Measurements from ENCODE around the gene ARRB1. TPM values are rescaled to one million over a fixed set of nuclear protein-coding genes. Genes with fewer than 3 reads are reported as not detected.

Gene ARRB1
- polyA plus RNA-seq, 2 of the 4 experiments (the other 2 are of a cell fraction) = 6.8 to 14.3 TPM

DNA sequence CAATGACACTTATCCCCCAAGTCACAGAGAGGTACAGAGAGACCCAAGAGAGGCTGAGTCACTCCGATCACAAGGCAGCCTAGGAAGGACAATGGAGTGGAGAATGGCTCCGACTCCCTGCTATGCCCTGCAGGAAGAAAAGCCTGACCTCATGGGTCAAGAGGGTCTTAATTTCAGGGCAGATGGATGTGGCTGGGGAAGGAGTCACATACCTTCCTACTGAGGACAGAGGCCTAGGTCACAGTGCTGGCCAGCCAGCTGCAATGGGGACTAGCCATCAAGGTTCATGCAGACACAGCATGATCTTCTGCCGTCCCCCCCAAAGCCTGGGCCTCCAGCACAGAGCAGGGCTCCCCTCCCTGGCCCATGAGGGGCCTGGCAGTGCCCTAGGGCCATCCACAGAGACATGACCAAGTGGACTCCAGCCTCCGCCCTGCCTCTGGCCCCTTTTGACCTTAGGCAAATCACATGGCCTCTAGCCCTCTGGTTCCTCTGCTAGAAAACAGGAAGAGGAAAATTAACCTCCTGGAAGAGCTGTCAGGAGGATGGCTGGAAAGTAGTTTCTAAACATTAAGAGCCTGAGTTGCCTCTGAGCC, 1.8 kb downstream of the ARRB1 start:
- FAIRE-seq = no peak
- TF ChIP-seq FOSL2 (IDR thresholded peaks at IDR 0.05) (no peak), FOSL2 (CRISPR knock-in tag; IDR thresholded peaks at IDR 0.05) (no peak), HDAC2 (IDR thresholded peaks at IDR 0.05) (no peak), ZFP36 (IDR thresholded peaks at IDR 0.05; ENCODE audit: borderline replicate concordance, partially characterized antibody) (no peak), NPAS2 (CRISPR knock-in tag; IDR thresholded peaks at IDR 0.05; ENCODE audit: borderline replicate concordance) (no peak), EHF (CRISPR knock-in tag; IDR thresholded peaks at IDR 0.05) (no peak), PHF8 (IDR thresholded peaks at IDR 0.05; ENCODE audit: borderline replicate concordance, low read depth) (no peak), POLR2AphosphoS2 (conservative IDR thresholded peaks at IDR 0.05; ENCODE audit: low read length) (no peak), EP300 (IDR thresholded peaks at IDR 0.05) (no peak), BHLHE40 (IDR thresholded peaks at IDR 0.05; ENCODE audit: low read depth, low read length) (no peak), KDM1A (IDR thresholded peaks at IDR 0.05; ENCODE audit: low read depth) (no peak), USF2 (IDR thresholded peaks at IDR 0.05) (no peak), JUN (IDR thresholded peaks at IDR 0.05) (no peak), TP53 (CRISPR knock-in tag; IDR thresholded peaks at IDR 0.05) (no peak), CHD2 (IDR thresholded peaks at IDR 0.05; ENCODE audit: low read length, partially characterized antibody) (no peak), RFX5 (IDR thresholded peaks at IDR 0.05) (no peak)
- TF ChIP-seq, protein P1, sequence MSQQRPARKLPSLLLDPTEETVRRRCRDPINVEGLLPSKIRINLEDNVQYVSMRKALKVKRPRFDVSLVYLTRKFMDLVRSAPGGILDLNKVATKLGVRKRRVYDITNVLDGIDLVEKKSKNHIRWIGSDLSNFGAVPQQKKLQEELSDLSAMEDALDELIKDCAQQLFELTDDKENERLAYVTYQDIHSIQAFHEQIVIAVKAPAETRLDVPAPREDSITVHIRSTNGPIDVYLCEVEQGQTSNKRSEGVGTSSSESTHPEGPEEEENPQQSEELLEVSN (IDR thresholded peaks at IDR 0.05; ENCODE audit: borderline replicate concordance, low read depth) = no peak
- TF ChIP-seq, protein P2, sequence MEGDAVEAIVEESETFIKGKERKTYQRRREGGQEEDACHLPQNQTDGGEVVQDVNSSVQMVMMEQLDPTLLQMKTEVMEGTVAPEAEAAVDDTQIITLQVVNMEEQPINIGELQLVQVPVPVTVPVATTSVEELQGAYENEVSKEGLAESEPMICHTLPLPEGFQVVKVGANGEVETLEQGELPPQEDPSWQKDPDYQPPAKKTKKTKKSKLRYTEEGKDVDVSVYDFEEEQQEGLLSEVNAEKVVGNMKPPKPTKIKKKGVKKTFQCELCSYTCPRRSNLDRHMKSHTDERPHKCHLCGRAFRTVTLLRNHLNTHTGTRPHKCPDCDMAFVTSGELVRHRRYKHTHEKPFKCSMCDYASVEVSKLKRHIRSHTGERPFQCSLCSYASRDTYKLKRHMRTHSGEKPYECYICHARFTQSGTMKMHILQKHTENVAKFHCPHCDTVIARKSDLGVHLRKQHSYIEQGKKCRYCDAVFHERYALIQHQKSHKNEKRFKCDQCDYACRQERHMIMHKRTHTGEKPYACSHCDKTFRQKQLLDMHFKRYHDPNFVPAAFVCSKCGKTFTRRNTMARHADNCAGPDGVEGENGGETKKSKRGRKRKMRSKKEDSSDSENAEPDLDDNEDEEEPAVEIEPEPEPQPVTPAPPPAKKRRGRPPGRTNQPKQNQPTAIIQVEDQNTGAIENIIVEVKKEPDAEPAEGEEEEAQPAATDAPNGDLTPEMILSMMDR (IDR thresholded peaks at IDR 0.05) = no peak
- TF ChIP-seq, protein P3, sequence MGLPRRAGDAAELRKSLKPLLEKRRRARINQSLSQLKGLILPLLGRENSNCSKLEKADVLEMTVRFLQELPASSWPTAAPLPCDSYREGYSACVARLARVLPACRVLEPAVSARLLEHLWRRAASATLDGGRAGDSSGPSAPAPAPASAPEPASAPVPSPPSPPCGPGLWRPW (IDR thresholded peaks at IDR 0.05) = no peak
- H3K4me2 ChIP-seq = peak overlapping the region; percentile 96; the same call in 2 of the 3 replicates
- peak overlapping the region; percentile 10 to 77; a peak in 2 of 6 replicates for H3K27ac ChIP-seq
- DNase-seq (ENCODE audit: low read depth in 1 of 2, low spot score in 1 of 2) = no peak
- ChIA-PET POLR2A (no interaction called here), CTCF (interaction anchor here (0.5 to 2.1 kb wide), 5 partner anchors 16 to 182 kb away, joined by 3 to 13 read pairs (median 3); no protein-coding TSS in a partner anchor)
- 92% methylated on average over 4 of the region's 4 CpGs for WGBS (ENCODE audit: missing lambda C conversion rate)
- peaks cover 46% of the 10 kb centered on the region for H3K4me1 ChIP-seq
- ATAC-seq = no peak
- H3K9me3 ChIP-seq = no peaks in the 10 kb centered on the region
- H3K4me3 ChIP-seq = no peak overlapping the region

DNA sequence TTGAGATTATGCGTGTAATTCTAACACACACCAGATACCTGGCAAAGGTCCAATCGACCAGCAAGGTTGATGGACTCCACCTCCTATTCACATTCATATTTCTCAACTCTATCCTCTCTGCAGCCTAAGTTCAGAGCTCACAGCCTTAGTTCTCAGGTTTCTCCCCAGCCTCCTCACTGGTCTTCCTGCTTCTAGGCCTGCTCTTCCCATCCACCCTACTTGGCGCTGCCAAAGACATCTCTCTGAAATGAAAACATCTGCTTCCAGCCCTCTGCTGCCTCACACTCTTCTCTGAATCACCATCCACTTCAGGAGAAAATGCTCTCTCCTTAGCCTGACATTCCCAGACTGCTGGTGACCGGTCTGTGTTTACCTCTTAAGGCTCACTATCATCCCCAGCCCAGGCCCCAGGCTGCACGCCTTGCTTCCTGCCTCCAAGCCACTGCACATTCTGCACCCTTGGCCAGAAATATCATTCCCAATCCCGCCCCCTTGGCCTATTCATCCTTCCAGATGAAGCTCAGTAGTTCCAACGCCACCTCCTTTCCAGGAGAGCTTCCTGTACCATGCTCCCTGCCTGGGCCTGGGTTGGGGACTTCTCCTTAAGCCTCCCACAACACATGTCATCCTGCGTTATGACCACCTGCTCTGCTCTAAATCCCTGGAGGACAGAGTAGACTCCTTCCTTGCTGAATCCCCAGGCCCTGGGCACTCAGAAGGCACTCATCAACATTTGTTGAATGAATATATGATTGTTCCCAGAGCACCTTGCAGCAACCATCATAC, 3.5 kb downstream of the ARRB1 start:
- Histone ChIP-seq H3K4me3 (no peak overlapping the region), H3K4me2 (no peak overlapping the region), H3K27ac (peak overlapping the region; percentile 2 to 23; a peak in 1 of 6 replicates), H3K9me3 (no peaks in the 10 kb centered on the region), H3K4me1 (peaks cover 62% of the 10 kb centered on the region)
- ChIA-PET POLR2A (no interaction called here), CTCF (interaction anchor here (1.0 to 1.5 kb wide), 4 partner anchors 25 to 41 kb away, joined by 3 to 5 read pairs (median 4); no protein-coding TSS in a partner anchor)
- 78% methylated on average over 8 of the region's 8 CpGs for WGBS (ENCODE audit: missing lambda C conversion rate)
- DNase-seq (ENCODE audit: low read depth in 1 of 2, low spot score in 1 of 2) (no peak), FAIRE-seq (no peak), ATAC-seq (no peak)
- no peak for TF ChIP-seq CHD4 (IDR thresholded peaks at IDR 0.05; ENCODE audit: borderline replicate concordance)
- no peak for TF ChIP-seq POLR2A (IDR thresholded peaks at IDR 0.05; ENCODE audit: low read length)
- no peak for TF ChIP-seq KDM1A (IDR thresholded peaks at IDR 0.05; ENCODE audit: low read depth)
- no peak for TF ChIP-seq HOXB13 (CRISPR knock-in tag; IDR thresholded peaks at IDR 0.05; ENCODE audit: low read depth)
- no peak for TF ChIP-seq PHF8 (IDR thresholded peaks at IDR 0.05; ENCODE audit: borderline replicate concordance, low read depth)
- TF ChIP-seq, protein P4, sequence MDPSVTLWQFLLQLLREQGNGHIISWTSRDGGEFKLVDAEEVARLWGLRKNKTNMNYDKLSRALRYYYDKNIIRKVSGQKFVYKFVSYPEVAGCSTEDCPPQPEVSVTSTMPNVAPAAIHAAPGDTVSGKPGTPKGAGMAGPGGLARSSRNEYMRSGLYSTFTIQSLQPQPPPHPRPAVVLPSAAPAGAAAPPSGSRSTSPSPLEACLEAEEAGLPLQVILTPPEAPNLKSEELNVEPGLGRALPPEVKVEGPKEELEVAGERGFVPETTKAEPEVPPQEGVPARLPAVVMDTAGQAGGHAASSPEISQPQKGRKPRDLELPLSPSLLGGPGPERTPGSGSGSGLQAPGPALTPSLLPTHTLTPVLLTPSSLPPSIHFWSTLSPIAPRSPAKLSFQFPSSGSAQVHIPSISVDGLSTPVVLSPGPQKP (IDR thresholded peaks at IDR 0.05; ENCODE audit: low read depth, low read length) = no peak
- TF ChIP-seq, protein P1 (IDR thresholded peaks at IDR 0.05; ENCODE audit: borderline replicate concordance, low read depth) = no peak

All from A549 (cell line).